Measurements from ENCODE around the gene SEPTIN3. TPM values are rescaled to one million over a fixed set of nuclear protein-coding genes. Genes with fewer than 3 reads are reported as not detected.

The SEPTIN3 gene, protein sequence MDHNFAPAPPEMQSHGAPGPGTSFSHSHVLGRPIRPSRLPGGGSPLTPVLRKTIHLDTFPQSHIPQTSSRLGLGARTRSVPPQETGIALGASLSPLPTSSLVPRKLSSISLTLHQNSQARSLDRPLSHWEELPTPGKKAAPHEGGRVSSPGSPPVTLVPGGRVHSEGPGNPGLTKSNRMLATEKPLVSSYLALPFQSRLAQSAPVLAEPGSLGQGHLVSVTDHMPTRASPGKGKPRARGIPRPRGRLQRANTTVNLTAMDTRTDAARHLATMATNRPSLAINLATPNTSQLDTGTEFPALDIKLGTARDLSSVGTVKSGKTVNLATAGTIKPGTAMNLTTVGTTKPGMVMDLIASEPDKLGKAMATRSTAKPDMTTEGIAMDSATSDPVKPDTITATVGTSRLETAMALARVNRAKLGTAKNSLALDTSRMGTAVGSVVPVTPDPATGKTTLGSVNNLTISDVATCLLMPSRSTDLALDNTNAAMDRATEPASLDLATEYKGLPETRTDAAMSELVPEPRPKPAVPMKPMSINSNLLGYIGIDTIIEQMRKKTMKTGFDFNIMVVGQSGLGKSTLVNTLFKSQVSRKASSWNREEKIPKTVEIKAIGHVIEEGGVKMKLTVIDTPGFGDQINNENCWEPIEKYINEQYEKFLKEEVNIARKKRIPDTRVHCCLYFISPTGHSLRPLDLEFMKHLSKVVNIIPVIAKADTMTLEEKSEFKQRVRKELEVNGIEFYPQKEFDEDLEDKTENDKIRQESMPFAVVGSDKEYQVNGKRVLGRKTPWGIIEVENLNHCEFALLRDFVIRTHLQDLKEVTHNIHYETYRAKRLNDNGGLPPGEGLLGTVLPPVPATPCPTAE
- 1.7 and 2.8 TPM in 2 replicates for total RNA-seq (2014; rRNA removed; shearing (Covaris generic); ENCODE audit: low replicate concordance)

DNA sequence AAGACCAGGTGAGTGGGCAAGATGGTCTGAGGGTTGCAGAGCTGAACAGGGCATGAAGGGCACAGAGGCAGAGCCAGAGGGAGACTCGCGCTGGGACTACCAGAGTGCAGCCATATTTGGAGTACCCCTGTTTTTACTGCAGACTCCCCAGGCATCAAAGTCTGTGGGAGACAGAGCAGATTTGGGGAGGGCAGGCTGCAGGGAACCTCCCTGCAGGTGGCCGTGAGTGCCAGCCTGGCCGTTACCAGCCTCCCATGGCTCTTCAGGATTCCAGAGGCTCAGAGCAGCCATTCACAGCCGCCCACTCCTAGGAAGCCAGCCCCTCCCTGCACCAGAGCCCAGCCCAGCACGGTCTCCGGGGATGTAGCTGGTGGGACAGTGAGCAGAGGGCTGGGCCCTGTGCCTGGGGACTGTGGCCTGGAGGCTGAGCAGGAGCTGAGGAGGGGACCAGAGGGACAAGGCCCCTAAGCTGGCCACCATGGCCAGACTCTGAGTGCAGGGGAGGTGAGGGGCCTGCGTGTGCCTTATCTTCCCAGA, at the start of gene SEPTIN3:
SEPTIN3 (plus strand) TSS at position 334 of the 537 bp plus-strand sequence. CDS start 2,050 bp downstream, outside the sequence.
- in situ Hi-C loops (cut with HindIII; ENCODE audit: low pct_unique_long_range_greater_than_20kb, low sequenced_read_pairs): no loop called here
- no peak for DNase-seq (ENCODE audit: low read depth)

DNA sequence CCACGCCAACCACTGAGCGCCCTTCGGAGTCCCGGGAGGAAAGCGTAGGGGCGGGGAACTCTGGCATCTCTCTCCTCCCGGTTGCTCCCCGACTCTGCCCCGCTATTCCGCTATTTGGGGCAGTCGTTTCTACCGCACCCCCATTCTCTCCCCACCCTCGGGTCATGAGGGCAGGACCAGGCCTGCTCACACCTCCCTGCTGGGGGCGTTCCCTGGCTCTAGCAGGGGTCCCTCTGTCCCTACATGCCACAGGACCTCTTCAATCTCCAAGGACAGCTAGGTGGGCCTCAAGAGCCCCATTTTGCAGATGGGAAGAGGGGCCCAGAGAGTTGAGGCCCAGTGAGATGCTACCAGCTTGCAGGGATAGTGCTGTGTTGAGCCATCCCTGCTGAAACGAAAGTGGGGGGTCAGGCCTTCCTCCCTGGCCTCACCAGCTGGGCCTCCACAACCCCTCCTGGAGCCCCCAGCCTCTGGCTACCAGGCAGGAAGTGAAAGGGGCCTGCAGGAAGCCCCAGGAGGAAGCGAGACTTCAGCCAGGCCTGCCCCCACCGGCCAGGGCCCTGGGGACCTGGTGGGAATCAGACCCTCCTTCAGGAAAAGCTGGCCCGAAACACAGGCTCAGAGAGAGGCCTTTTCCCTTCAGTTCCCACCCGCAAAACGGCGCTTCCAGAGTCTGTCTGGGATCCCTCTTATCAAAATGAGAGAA, 48.8 kb upstream of the SEPTIN3 start:
- in situ Hi-C loops (cut with HindIII; ENCODE audit: low pct_unique_long_range_greater_than_20kb, low sequenced_read_pairs): no loop called here
- DNase-seq (ENCODE audit: low read depth): no peak

- no peak for DNase-seq (ENCODE audit: low read depth)
- in situ Hi-C loops (cut with HindIII; ENCODE audit: low pct_unique_long_range_greater_than_20kb, low sequenced_read_pairs): no loop called here
These were observed 46.9 kb upstream of the SEPTIN3 start for GRCh38 chr22:41922328-41922727.

- in situ Hi-C loops (cut with HindIII; ENCODE audit: low pct_unique_long_range_greater_than_20kb, low sequenced_read_pairs): no loop called here
- no peak for DNase-seq (ENCODE audit: low read depth)
These were observed 46.2 kb upstream of the SEPTIN3 start for GRCh38 chr22:41922940-41923594.

DNA sequence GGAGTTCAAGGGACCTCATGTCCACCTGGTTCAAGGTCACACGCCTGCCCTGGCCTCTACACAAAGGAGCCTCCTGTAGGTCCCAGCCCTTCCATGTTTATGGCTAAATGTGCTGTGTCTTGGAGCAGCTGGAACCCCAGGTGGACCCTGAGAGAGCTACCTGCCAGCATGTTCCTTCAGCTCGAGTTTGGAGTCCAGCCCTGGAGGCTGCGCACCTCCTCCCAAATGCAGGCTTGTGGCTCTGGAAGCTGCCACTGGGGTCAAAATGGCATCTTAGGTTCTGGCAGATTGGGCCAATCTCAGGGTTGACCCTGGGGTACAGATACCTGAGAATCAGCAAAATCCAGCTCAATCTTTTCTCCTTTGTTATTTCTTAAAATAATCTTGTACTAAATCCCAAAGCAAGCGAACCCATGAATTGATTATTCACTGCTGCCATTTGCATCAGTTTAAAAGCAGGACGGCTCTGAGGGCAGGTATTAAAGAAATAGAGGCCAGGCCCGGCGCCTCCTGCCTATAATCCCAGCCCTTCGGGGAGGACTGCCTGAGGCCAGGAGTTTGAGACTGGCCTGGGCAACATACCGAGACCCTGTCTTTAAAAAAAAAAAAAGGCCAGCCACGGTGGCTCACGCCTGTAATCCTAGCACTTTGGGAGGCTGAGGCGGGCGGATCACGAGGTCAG, 45.5 kb upstream of the SEPTIN3 start:
- no peak for DNase-seq (ENCODE audit: low read depth)
- in situ Hi-C loops (cut with HindIII; ENCODE audit: low pct_unique_long_range_greater_than_20kb, low sequenced_read_pairs): no loop called here

DNA sequence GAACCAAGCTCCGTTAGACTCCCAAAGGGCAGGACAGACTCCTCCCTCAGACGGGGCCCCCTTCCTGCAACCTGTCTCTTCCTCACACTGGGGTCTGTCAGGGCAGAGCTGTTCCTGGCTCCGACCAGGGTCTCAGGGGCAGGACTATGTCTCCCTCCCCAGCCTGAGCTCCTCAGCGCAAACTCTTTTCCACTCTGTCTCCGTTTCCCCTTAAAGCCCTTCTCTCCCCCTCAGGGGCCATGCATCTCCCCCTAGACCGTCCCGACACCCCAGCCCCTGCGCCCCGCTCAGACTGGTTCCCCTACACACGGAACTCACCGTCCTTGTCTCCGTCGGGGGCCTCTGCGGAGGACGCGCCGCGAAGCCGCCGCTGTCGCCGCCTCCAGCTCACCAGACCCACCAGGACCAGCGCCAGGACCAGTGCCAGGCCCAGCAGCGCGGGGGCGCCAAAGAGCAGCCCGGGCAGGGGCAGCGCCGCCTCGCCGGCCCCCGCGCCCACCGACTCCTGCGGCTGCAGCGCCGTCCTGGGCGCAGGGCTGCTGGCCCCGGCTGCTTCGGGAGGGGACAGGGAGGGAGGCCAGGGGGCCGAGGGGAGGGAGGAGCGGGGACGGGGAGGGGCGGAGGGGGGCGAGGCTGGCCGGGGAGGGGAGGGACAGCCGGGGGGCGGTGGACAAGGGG, 43.3 kb upstream of the SEPTIN3 start:
- in situ Hi-C loops (cut with HindIII; ENCODE audit: low pct_unique_long_range_greater_than_20kb, low sequenced_read_pairs): no loop called here
- no peak for DNase-seq (ENCODE audit: low read depth)

GRCh38 chr22:41927813-41928212, 41.4 kb upstream of the SEPTIN3 start:
- in situ Hi-C loops (cut with HindIII; ENCODE audit: low pct_unique_long_range_greater_than_20kb, low sequenced_read_pairs): no loop called here
- DNase-seq (ENCODE audit: low read depth): no peak

- no peak for DNase-seq (ENCODE audit: low read depth)
- in situ Hi-C loops (cut with HindIII; ENCODE audit: low pct_unique_long_range_greater_than_20kb, low sequenced_read_pairs): no loop called here
These were observed 40.4 kb upstream of the SEPTIN3 start for GRCh38 chr22:41928593-41929417.

- in situ Hi-C loops (cut with HindIII; ENCODE audit: low pct_unique_long_range_greater_than_20kb, low sequenced_read_pairs): no loop called here
These were observed 39.8 kb upstream of the SEPTIN3 start for GRCh38 chr22:41929418-41929810.

GRCh38 chr22:41931701-41932269, 37.5 kb upstream of the SEPTIN3 start:
- in situ Hi-C loops (cut with HindIII; ENCODE audit: low pct_unique_long_range_greater_than_20kb, low sequenced_read_pairs): no loop called here

More at GRCh38 chr22:41929418-41929810, 39.8 kb upstream of the SEPTIN3 start:
- no peak for DNase-seq (ENCODE audit: low read depth)

DNA sequence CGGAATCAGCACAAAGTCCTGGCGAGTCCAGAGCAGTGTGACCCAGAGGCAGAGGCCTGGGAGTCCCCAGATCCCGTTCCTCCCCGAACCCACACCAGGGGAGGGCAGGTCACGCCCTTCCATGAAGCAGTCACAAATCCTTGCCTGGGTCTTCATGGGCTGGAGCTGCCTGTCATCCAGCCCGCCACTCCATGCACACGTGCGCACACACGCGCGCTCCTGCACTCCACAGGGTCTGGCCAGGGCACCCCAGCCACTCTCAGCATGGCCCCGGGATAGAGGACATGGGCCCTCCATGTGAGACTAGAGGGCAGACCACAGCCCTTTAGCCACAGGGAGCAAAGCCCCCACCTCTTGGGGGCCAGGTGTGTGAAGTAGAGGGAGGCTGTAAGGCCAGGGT, 36.9 kb upstream of the SEPTIN3 start:
- DNase-seq (ENCODE audit: low read depth): no peak
- in situ Hi-C loops (cut with HindIII; ENCODE audit: low pct_unique_long_range_greater_than_20kb, low sequenced_read_pairs): no loop called here

More at GRCh38 chr22:41931701-41932269, 37.5 kb upstream of the SEPTIN3 start:
- DNase-seq (ENCODE audit: low read depth): no peak

DNA sequence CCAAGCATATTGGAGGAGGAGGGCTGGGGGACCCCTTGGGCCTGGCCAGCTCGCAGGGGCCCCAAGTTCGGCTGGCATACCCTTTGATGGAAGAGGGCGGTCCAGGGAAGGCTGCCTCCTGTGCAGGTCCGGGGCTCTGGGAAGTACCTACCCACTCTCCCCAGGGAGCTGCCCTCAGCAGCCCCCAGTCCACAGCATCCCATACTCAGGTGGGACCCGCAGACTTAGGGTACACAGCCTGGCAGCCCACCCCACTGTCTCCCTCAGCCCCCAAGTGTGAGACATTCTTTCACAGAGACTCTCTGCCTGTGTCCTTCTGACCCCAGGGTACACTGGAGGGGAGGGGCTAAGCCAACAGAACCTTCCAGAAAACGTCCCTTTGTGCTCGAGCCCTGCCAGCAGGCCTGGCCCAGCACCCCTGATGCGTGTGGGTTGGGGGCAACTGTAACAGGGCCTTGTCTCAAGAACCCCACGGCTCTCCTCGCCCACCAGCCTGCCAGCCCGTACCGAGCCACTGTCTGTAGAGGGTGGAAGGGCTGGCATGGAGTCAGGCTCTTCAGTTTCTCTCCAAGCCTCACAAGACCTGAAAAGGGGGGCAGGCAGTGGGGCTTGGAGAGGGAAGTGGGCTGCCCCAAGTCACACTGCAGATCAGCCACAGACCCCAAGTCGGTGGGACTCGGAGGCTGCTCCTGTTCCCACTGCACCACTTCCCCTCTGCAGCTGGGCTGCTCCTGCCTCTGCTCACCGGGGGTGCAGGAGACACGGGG, 35.6 kb upstream of the SEPTIN3 start:
- no peak for DNase-seq (ENCODE audit: low read depth)
- in situ Hi-C loops (cut with HindIII; ENCODE audit: low pct_unique_long_range_greater_than_20kb, low sequenced_read_pairs): no loop called here

- in situ Hi-C loops (cut with HindIII; ENCODE audit: low pct_unique_long_range_greater_than_20kb, low sequenced_read_pairs): no loop called here
- DNase-seq (ENCODE audit: low read depth): no peak
These were observed 34.8 kb upstream of the SEPTIN3 start for GRCh38 chr22:41934284-41935014.

DNA sequence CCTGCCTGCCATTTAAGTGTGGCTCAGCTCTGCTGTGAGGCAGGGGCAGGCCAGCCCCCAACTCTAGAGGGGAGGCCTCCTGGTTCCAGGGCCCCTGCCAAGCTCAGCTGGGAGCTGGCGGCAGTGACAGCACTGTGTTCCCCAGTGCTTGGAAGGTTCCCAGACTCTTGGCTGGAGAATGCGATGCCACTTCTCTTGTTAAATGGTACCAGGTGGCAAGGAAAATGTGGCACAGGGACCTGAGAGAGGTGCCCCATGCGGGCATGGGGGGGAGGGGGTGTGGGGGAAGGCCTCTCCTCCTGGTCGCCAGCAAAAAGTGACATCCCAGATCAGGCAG, 34.3 kb upstream of the SEPTIN3 start:
- DNase-seq (ENCODE audit: low read depth): no peak
- in situ Hi-C loops (cut with HindIII; ENCODE audit: low pct_unique_long_range_greater_than_20kb, low sequenced_read_pairs): no loop called here

DNA sequence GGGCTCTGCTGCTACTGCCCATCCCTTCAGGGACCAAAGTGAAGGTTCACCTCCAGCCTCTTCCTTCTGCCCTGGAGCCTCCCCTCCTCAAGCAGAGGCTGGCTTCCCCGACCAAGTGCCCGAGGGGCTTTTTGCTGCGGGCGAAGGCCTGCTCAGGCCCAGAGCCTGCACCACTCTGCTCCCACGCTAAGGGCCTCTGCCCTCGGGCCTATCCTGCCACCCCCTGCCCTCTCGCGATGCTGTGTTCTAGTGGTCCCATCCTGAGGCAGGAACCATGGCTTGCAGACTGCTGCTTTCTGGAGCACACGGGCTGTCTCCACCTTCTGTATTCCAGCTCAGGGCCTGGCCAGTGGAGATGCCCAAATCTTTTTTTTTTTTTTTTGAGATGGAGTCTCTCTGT, 33.7 kb upstream of the SEPTIN3 start:
- in situ Hi-C loops (cut with HindIII; ENCODE audit: low pct_unique_long_range_greater_than_20kb, low sequenced_read_pairs): no loop called here
- DNase-seq (ENCODE audit: low read depth): no peak
